Measurements from ENCODE around the gene TMEM42. TPM values are rescaled to one million over a fixed set of nuclear protein-coding genes. Genes with fewer than 3 reads are reported as not detected.

The TMEM42 gene
- total RNA-seq, 4 donors from 2014 or later = 12.2 to 48.6 (median 27.9) TPM

DNA sequence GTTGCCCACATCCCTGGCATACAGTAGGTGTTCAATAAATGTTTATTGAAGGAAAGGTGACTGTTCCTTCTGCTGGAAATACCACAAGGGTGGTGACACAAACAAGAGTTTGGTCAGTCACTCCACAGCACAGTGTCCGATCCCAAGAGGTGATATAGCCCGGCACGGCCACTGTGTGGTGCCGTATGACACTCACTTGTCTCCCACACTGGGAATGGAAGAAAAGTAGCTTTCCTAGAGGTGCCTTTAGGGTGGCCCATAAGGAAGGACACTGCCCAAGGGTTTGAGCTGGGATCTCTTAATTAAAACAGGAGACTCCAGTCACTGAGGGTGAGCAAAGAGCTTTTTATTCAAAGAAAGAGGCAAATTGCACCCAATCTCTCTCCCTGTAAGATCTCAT lies 53.2 kb downstream of the TMEM42 start:
- Histone ChIP-seq H3K4me1 (no peaks in the 10 kb centered on the region), H3K4me3 (replicated peaks in 1 of 3) (no peak overlapping the region), H3K36me3 (no peaks in the 10 kb centered on the region), H3K27ac (no peak overlapping the region), H3K9me3 (no peaks in the 10 kb centered on the region), H3K27me3 (no peaks in the 10 kb centered on the region)
- 43 to 57% methylated on average over 4 of the region's 4 CpGs for WGBS, 2 donors
- intact Hi-C loops (cut with DNase I) = loop anchor here (5.0 kb wide), 1 partner anchor 383 kb away; no protein-coding TSS in a partner anchor
- DNase-seq = peak; percentile 44 to 47
- no peak for TF ChIP-seq POLR2A (IDR thresholded peaks at IDR 0.05)
- TF ChIP-seq CTCF (IDR thresholded peaks at IDR 0.05) = peak in 4 of 6 experiments; percentile 26 to 49 (median 47)

MicroRNAs encoded within 50 kb of the gene (microRNA counts, 767-probe panel; counts per million panel counts)
- 0 counts per million in 2 donors for microRNA hsa-miR-564

Other genes with a start within 250 kb of the TMEM42 start
- gene ZNF197, start 236.9 kb upstream of the TMEM42 start, total RNA-seq = 10 to 100 TPM; 17.4 to 39.2 (median 26.9) TPM
- 10 to 100 TPM in 3 of 4 donors, 1 to 10 TPM in 1; 8.6 to 19.2 (median 12.5) TPM for gene ZNF35, start 213.2 kb upstream of the TMEM42 start, total RNA-seq
- gene ZNF502, start 149.3 kb upstream of the TMEM42 start, total RNA-seq = 10 to 100 TPM in 1 of 4 donors, 1 to 10 TPM in 3; 6.4 to 11.1 (median 8.2) TPM
- gene ZNF501, start 132.3 kb upstream of the TMEM42 start, total RNA-seq = 10 to 100 TPM in 1 of 4 donors, 1 to 10 TPM in 3; 2.8 to 15.9 (median 4.6) TPM
- gene KIAA1143, start 100.3 kb upstream of the TMEM42 start, total RNA-seq = 10 to 100 TPM; 28.4 to 38.7 (median 30.4) TPM
- 1 to 10 TPM in 1 of 4 donors, under 1 TPM in 2, not detected in 1; 0.15 to 1.8 (median 0.33) TPM for gene KIF15, start 100.1 kb upstream of the TMEM42 start, total RNA-seq
- gene TGM4, start 12.7 kb downstream of the TMEM42 start, total RNA-seq = under 1 TPM in 2 of 4 donors, not detected in 2; 0.13 to 0.33 TPM
- 10 to 100 TPM; 46.0 to 94.3 (median 76.0) TPM for gene ZDHHC3, start 114.3 kb downstream of the TMEM42 start, total RNA-seq
- 10 to 100 TPM; 33.1 to 57.5 (median 56.3) TPM for gene EXOSC7, start 114.3 kb downstream of the TMEM42 start, total RNA-seq
- 10 to 100 TPM; 28.2 to 78.4 (median 32.5) TPM for gene CLEC3B, start 164.4 kb downstream of the TMEM42 start, total RNA-seq